Parathyroid adenoma (tissue), 2 donors: ENCODE data around the gene BEGAIN.

Source experiments
- H2AFZ ChIP-seq: fragments of 300-600 bp; sonication (generic); one replicate; pipeline ENCODE4 v1.7.0; 2017; ENCODE audit warnings: antibody characterized with exemption, mild to moderate bottlenecking
- H3K27ac ChIP-seq: fragments of 300-600 bp; sonication (generic); one replicate; pipeline ENCODE4 v1.7.0; 2017
- H3K27me3 ChIP-seq: fragments of 300-600 bp; sonication (generic); one replicate; pipeline ENCODE4 v1.7.0; 2017; ENCODE audit warnings: low read length; ENCODE audit not compliant: control insufficient read depth, insufficient read depth
- H3K36me3 ChIP-seq: fragments of 300-600 bp; sonication (generic); one replicate; pipeline ENCODE4 v1.7.0; 2017; ENCODE audit warnings: low read length; ENCODE audit not compliant: control insufficient read depth, insufficient read depth
- H3K4me1 ChIP-seq: fragments of 300-600 bp; sonication (generic); one replicate; pipeline ENCODE4 v1.7.0; 2017; ENCODE audit warnings: control low read depth
- H3K4me2 ChIP-seq: fragments of 300-600 bp; sonication (generic); one replicate; pipeline ENCODE4 v1.7.0; 2017; ENCODE audit warnings: low read length
- H3K4me3 ChIP-seq: fragments of 300-600 bp; sonication (generic); one replicate; pipeline ENCODE4 v1.7.0; 2017; ENCODE audit warnings: low read depth, low read length
- H3K79me2 ChIP-seq: fragments of 300-600 bp; sonication (generic); one replicate; pipeline ENCODE4 v1.7.0; 2017; ENCODE audit warnings: control low read depth
- H3K9ac ChIP-seq: fragments of 300-600 bp; sonication (generic); one replicate; pipeline ENCODE4 v1.7.0; 2017; ENCODE audit warnings: mild to moderate bottlenecking
- H3K9me3 ChIP-seq: fragments of 300-600 bp; sonication (generic); one replicate; pipeline ENCODE4 v1.7.0; 2017; ENCODE audit warnings: low read length; ENCODE audit not compliant: control insufficient read depth
- CTCF ChIP-seq: fragments of 300-600 bp; sonication (generic); IDR thresholded peaks from one replicate; pipeline ENCODE4 v1.7.0; 2017; ENCODE audit warnings: antibody characterized with exemption, mild to moderate bottlenecking
- donor health status: primary hyperparathyroidism.

BEGAIN gene

GRCh38 chr14:100503251-100503650 is 84.0 kb downstream of the BEGAIN start:
- Histone ChIP-seq H3K4me2 (no peak overlapping the region), H3K4me1 (no peaks in the 10 kb centered on the region), H3K27ac (no peak overlapping the region), H3K36me3 (no peaks in the 10 kb centered on the region), H3K4me3 (no peak overlapping the region), H3K9me3 (no peaks in the 10 kb centered on the region), H3K27me3 (no peaks in the 10 kb centered on the region), H3K9ac (no peak overlapping the region), H3K79me2 (peaks cover 2% of the 10 kb centered on the region), H2AFZ (no peak overlapping the region)
- no peak for TF ChIP-seq CTCF

- no peak overlapping the region for H3K27ac ChIP-seq
- no peaks in the 10 kb centered on the region for H3K27me3 ChIP-seq
- no peaks in the 10 kb centered on the region for H3K9me3 ChIP-seq
- peaks cover 2% of the 10 kb centered on the region for H3K79me2 ChIP-seq
- H3K9ac ChIP-seq, result no peak overlapping the region
- no peak for TF ChIP-seq CTCF
- H3K4me1 ChIP-seq, result no peaks in the 10 kb centered on the region
- H3K36me3 ChIP-seq, result no peaks in the 10 kb centered on the region
- H2AFZ ChIP-seq, result no peak overlapping the region
- H3K4me3 ChIP-seq, result no peak overlapping the region
- H3K4me2 ChIP-seq, result no peak overlapping the region
Observed at GRCh38 chr14:100502622-100503220, 84.5 kb downstream of the BEGAIN start.

GRCh38 chr14:100500128-100500527 is 87.1 kb downstream of the BEGAIN start:
- no peak overlapping the region for H3K4me2 ChIP-seq
- no peaks in the 10 kb centered on the region for H3K4me1 ChIP-seq
- H3K4me3 ChIP-seq, result no peak overlapping the region
- H3K9ac ChIP-seq, result no peak overlapping the region
- no peaks in the 10 kb centered on the region for H3K9me3 ChIP-seq
- no peaks in the 10 kb centered on the region for H3K36me3 ChIP-seq
- no peaks in the 10 kb centered on the region for H3K27me3 ChIP-seq
- no peak for TF ChIP-seq CTCF
- no peak overlapping the region for H3K27ac ChIP-seq
- H2AFZ ChIP-seq, result no peak overlapping the region
- no peaks in the 10 kb centered on the region for H3K79me2 ChIP-seq

GRCh38 chr14:100498068-100498467 is 89.1 kb downstream of the BEGAIN start:
- Histone ChIP-seq H3K4me1 (no peaks in the 10 kb centered on the region), H3K4me3 (no peak overlapping the region), H3K27ac (no peak overlapping the region), H3K79me2 (no peaks in the 10 kb centered on the region), H3K4me2 (no peak overlapping the region), H3K9me3 (no peaks in the 10 kb centered on the region), H3K36me3 (no peaks in the 10 kb centered on the region), H3K9ac (no peak overlapping the region), H3K27me3 (no peaks in the 10 kb centered on the region), H2AFZ (no peak overlapping the region)
- TF ChIP-seq CTCF, result no peak

GRCh38 chr14:100495917-100496316 is 91.3 kb downstream of the BEGAIN start:
- H3K4me1 ChIP-seq, result no peaks in the 10 kb centered on the region
- H2AFZ ChIP-seq, result no peak overlapping the region
- no peak overlapping the region for H3K27ac ChIP-seq
- no peaks in the 10 kb centered on the region for H3K36me3 ChIP-seq
- no peak overlapping the region for H3K9ac ChIP-seq
- no peak for TF ChIP-seq CTCF
- no peaks in the 10 kb centered on the region for H3K27me3 ChIP-seq
- no peak overlapping the region for H3K4me3 ChIP-seq
- H3K4me2 ChIP-seq, result no peak overlapping the region
- no peaks in the 10 kb centered on the region for H3K79me2 ChIP-seq
- no peaks in the 10 kb centered on the region for H3K9me3 ChIP-seq
